HG03378 (cell line): ENCODE data around the gene CYP46A1.
"Not testable (repeated sequence)": the region's sequence is repeated elsewhere in the genome, so short reads cannot be mapped to it uniquely, and the experiment has no call there.

Source experiments
- ATAC-seq: cut with Tn5 transposase; IDR thresholded peaks from one replicate; pipeline ENCODE4 v1.9.1; 2021; ENCODE audit warnings: mild to moderate bottlenecking, moderate library complexity; ENCODE audit not compliant: unreplicated experiment

CYP46A1 gene

GRCh38 chr14:99656171-99656570 lies 27.9 kb upstream of the CYP46A1 start:
- no peak for ATAC-seq

- no peak for ATAC-seq
Measured at GRCh38 chr14:99657645-99658155, 26.4 kb upstream of the CYP46A1 start.

GRCh38 chr14:99658218-99658845 lies 25.8 kb upstream of the CYP46A1 start:
- no peak for ATAC-seq

GRCh38 chr14:99659333-99659741 lies 24.8 kb upstream of the CYP46A1 start:
- ATAC-seq: no peak

GRCh38 chr14:99660006-99660566 lies 24.0 kb upstream of the CYP46A1 start:
- no peak for ATAC-seq

GRCh38 chr14:99660794-99661193 lies 23.3 kb upstream of the CYP46A1 start:
- no peak for ATAC-seq

- not testable (repeated sequence) for ATAC-seq
Measured at GRCh38 chr14:99661206-99661605, 22.9 kb upstream of the CYP46A1 start.

- ATAC-seq: no peak
Measured at GRCh38 chr14:99662846-99663245, 21.3 kb upstream of the CYP46A1 start.

- no peak for ATAC-seq
Measured at GRCh38 chr14:99663386-99664057, 20.6 kb upstream of the CYP46A1 start.

GRCh38 chr14:99664058-99664936 lies 19.8 kb upstream of the CYP46A1 start:
- no peak for ATAC-seq

- no peak for ATAC-seq
Measured at GRCh38 chr14:99664937-99665273, 19.2 kb upstream of the CYP46A1 start.

GRCh38 chr14:99666533-99666932 lies 17.6 kb upstream of the CYP46A1 start:
- no peak for ATAC-seq

GRCh38 chr14:99667045-99667444 lies 17.1 kb upstream of the CYP46A1 start:
- ATAC-seq: no peak

- no peak for ATAC-seq
Measured at GRCh38 chr14:99667821-99668220, 16.3 kb upstream of the CYP46A1 start.

- no peak for ATAC-seq
Measured at GRCh38 chr14:99668307-99669295, 15.5 kb upstream of the CYP46A1 start.

GRCh38 chr14:99670361-99671234 lies 13.5 kb upstream of the CYP46A1 start:
- ATAC-seq: no peak

- ATAC-seq: no peak
Measured at GRCh38 chr14:99671235-99672224, 12.6 kb upstream of the CYP46A1 start.
